ENCODE measurements around the gene QPRT. TPM values are rescaled to one million over a fixed set of nuclear protein-coding genes. Genes with fewer than 3 reads are reported as not detected.
"Not testable (repeated sequence)": the region's sequence is repeated elsewhere in the genome, so short reads cannot be mapped to it uniquely, and the experiment has no call there.

The QPRT gene
- total and polyA plus RNA-seq, 2 of the 8 experiments (the other 6 are each of a cell fraction or from before 2014, with no cell fraction given), result 89.0 to 102 TPM

DNA sequence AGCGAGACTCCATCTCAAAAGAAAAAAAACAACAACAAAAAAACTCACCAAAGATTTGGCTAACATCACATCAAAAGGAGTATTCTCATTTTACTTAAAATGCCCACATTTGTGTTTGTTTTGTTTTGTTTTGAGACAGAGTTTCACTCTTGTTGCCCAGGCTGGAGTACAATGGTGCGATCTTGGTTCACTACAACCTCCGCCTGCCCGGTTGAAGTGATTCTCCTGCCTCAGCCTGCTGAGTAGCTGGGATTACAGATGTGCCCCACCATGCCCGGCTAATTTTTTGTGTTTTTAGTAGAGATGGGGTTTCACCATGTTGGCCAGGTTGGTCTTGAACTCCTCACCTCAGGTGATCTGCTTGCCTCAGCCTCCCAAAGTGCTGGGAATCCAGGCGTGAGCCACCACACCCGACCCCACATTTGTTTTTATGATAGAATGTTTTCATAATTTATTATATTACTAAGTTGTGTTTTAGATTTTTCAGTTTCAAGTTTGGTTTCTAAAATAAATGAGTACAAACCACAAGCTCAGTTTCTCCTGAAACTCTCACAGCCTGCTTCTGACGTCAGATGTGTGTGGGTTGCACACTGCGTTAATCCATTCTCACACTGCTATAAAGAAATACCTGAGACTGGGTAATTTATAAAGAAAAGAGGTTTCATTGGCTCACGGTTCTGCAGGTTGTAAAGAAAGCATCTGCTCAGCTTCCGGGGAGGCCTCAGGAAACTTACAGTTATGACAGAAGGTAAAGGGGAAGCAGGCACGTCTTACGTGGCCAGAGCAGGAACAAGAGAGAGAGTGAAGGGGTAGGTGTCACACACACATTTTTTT lies 53.0 kb downstream of the QPRT start:
- H3K23ac ChIP-seq (ENCODE audit: insufficient read length); DNase-seq (ENCODE audit: low read depth in 1 of 2, low spot score in 2 of 2); H3K4me1 ChIP-seq (replicated peaks in 1 of 4; ENCODE audit: control insufficient read depth in 3 of 4, insufficient read depth in 4 of 4, low read length in 3 of 4); H4K20me1 ChIP-seq (replicated peaks in 1 of 2; ENCODE audit: control insufficient read depth in 1 of 2, insufficient read depth in 2 of 2, low read length in 2 of 2); H3K23me2 ChIP-seq (ENCODE audit: low read depth, low read length); H4K91ac ChIP-seq (replicated peaks; ENCODE audit: insufficient read length, low read length); H4K5ac ChIP-seq (ENCODE audit: insufficient read length, low read depth, low read length); H2AFZ ChIP-seq (ENCODE audit: low read length); H3K79me1 ChIP-seq (ENCODE audit: low read depth, low read length); H3K27me3 ChIP-seq (replicated peaks in 1 of 4; ENCODE audit: control insufficient read depth in 3 of 4, extremely low read depth in 1 of 4, insufficient read depth in 3 of 4, low read length in 3 of 4); H2BK5ac ChIP-seq (ENCODE audit: low read depth, low read length); H3K4me2 ChIP-seq (ENCODE audit: insufficient read depth in 1 of 2, low read depth in 2 of 2, low read length in 2 of 2); H3K14ac ChIP-seq (ENCODE audit: insufficient read length); H2BK20ac ChIP-seq (ENCODE audit: low read length); H3K4me3 ChIP-seq (ENCODE audit: extremely low read depth in 1 of 4, insufficient read depth in 2 of 4, low read depth in 3 of 4, low read length in 4 of 4); H3K9ac ChIP-seq (replicated peaks in 1 of 4; ENCODE audit: extremely low read depth in 1 of 4, low read depth in 3 of 4, low read length in 3 of 4); H3K56ac ChIP-seq (replicated peaks; ENCODE audit: insufficient read length, low read depth, low read length); H4K8ac ChIP-seq (ENCODE audit: extremely low read depth, insufficient read depth, low read length); H2AK5ac ChIP-seq (ENCODE audit: low read depth, low read length); H3K27ac ChIP-seq (ENCODE audit: low read depth, low read length); H2BK12ac ChIP-seq (ENCODE audit: low read depth, low read length); H3K79me2 ChIP-seq (ENCODE audit: control insufficient read depth in 1 of 2, insufficient read depth in 2 of 2, low read length in 2 of 2); H3K18ac ChIP-seq (ENCODE audit: extremely low read depth, low read length); H2BK120ac ChIP-seq (replicated peaks; ENCODE audit: low read depth, low read length); H3K4ac ChIP-seq (replicated peaks; ENCODE audit: insufficient read length, low read depth, low read length); FAIRE-seq; H2BK15ac ChIP-seq (ENCODE audit: low read length); H3K9me3 ChIP-seq (ENCODE audit: insufficient read depth in 2 of 2, low read depth in 1 of 2, low read length in 1 of 2): not testable (repeated sequence)
- ChIA-PET CTCF (ENCODE audit: partially characterized antibody) (interaction anchor here (0.6 to 7.4 kb wide), 6 partner anchors 12 to 62 kb away, joined by 3 to 81 read pairs (median 6); no protein-coding TSS in a partner anchor), POLR2A (ENCODE audit: partially characterized antibody) (interaction anchor here (1.0 to 26.3 kb wide), 6 partner anchors 7 to 59 kb away, joined by 5 to 490 read pairs (median 14); partner anchors contain the start of gene KIF22)
- H3K36me3 ChIP-seq (ENCODE audit: control insufficient read depth in 2 of 4, insufficient read depth in 4 of 4, low read length in 3 of 4), result peaks cover 22 to 81% (median 35%) of the 10 kb centered on the region in 4 experiments
- 97% methylated on average over 13 of the region's 13 CpGs; no CpG with 5 or more reads in 1 of the 2 experiments for WGBS, 2 experiments (ENCODE audit: extremely low coverage in 1 of 2, insufficient coverage in 1 of 2, insufficient read length in 1 of 2, insufficient replicate concordance in 2 of 2, low coverage in 1 of 2, low lambda C conversion rate in 2 of 2, missing lambda C conversion rate in 1 of 2)
